Activated CD4-positive, alpha-beta T cell treated with anti-CD3 and anti-CD28 coated beads for 48 hours (primary cell): ENCODE results near the gene TSPAN32.

Experiments
- DNase-seq: peaks from one replicate; pipeline ENCODE4 v3.0.0-alpha.2; 2020

Gene TSPAN32

GRCh38 chr11:2289350-2289749, 12.5 kb upstream of the TSPAN32 start:
- no peak for DNase-seq

- DNase-seq = no peak
Observed at GRCh38 chr11:2289859-2290258, 12.0 kb upstream of the TSPAN32 start.

GRCh38 chr11:2290351-2290841, 11.4 kb upstream of the TSPAN32 start:
- no peak for DNase-seq

- no peak for DNase-seq
Observed at GRCh38 chr11:2293531-2293971, 8.3 kb upstream of the TSPAN32 start.

GRCh38 chr11:2293984-2294925, 7.6 kb upstream of the TSPAN32 start:
- DNase-seq = peak; percentile 4

DNA sequence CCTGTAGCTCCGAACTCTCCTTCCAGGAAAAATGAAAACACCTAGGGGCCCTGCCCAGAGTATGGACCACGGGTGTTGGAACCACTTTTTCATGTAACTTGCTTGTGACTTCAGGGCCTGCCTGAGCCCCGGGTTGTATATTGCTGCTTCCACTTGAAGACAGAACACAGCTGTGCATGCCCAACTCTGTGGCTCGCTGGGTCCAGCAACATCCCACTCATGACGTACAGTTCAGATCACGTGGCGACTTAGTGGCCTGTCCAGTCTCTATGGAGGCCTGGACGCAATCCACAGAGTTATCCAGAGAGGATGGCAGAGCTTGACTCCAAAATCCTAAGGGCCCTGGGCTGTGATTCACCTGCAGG, 6.9 kb upstream of the TSPAN32 start:
- no peak for DNase-seq

DNA sequence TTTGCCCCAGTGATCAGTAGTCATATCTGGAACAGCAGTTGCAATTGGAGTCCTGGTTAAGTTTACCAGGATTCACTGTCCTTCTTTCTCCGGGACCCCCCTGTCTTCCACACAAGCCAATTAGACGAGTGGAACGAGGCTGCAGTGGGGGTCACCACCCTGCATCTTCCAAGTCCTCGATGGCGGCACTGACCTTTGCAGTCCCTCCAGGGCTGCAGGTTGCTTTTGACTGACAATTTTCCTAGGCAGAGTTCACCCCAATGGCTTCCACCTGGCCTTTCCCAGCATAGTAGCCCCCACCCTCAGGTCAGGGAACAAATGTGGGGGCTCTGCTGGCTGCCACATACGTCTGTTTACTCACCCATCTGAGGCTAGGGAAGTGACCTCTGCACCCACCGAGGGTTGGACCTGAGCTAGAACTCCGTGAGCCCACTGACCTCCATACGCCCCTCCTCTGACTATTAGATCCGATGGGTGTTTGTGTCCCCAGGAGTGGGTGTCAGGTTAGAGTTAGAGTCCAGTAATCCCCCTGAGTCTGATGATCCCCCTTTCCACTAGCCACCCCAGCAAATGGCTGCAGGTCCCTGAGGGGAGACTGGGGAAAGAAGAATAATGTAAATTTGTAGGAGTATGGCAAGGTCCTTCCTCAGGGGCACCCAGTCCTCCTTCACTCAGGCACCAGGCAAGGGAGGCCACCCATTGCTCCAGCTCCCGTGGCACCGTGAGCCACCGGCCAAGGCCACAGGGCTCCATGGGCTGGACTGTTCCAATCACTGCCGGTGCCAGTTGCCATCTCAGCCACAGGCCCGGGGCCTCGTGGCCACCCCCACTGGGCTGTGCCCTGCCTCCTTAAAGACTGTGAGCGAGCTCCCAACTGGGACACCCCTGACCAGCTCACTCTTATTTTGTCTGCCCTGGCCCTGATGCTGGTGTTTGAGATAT, 5.6 kb upstream of the TSPAN32 start:
- DNase-seq = peak; percentile 1

DNA sequence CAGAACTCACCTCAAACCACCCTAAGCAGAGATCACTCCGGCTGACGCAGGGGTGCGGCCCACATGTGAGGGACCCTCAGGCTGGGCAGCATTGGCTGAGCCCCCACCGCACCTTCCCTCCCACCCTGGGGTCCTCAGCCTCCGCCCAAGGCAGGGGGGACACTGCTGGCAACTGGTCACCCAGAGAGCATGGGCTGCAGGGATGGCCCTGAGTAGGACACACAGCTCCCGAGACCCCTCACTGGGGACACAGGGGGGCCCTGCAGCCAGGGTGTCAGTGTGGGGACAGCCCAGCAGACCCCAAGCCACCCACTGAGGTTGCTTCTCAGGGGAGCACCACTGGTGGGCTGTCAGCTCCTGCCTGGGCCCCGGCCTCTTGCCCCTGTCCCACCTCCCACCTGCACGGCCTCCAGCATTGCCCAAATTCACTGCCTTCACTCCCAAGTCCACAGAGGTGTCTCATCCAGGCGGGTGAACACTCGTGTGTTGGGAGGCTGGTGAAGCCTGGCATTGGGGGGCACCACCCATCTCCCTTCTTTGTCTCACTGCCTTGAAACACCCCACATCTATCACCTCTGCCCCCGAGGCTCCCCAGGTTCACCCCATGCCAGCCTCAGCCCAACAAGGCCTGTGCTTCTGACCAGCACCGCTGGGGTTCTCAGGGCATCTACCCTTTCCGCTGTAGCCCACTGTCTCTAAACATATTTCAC, 4.7 kb upstream of the TSPAN32 start:
- peak; percentile 1 for DNase-seq

DNA sequence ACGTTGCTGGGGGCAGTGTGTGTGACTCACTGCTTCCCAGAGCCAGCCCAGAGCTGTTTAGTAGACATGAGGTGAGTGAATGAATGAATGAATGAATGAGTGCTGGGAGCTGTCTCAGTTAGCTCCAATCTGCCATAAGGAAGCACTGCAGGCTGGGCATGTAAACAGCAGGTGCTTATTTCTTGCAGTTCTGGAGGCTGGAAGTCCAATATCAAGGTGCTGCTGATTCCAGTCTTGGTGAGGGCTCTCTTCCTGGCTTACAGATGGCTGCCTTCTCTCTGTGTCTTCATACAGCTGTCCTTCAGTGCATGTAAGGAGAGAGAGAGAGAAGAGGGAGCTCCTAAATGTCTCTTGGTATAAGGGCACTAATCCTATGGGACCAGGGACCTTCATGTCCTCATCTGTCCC, 4.2 kb upstream of the TSPAN32 start:
- DNase-seq = peak; percentile 0

DNA sequence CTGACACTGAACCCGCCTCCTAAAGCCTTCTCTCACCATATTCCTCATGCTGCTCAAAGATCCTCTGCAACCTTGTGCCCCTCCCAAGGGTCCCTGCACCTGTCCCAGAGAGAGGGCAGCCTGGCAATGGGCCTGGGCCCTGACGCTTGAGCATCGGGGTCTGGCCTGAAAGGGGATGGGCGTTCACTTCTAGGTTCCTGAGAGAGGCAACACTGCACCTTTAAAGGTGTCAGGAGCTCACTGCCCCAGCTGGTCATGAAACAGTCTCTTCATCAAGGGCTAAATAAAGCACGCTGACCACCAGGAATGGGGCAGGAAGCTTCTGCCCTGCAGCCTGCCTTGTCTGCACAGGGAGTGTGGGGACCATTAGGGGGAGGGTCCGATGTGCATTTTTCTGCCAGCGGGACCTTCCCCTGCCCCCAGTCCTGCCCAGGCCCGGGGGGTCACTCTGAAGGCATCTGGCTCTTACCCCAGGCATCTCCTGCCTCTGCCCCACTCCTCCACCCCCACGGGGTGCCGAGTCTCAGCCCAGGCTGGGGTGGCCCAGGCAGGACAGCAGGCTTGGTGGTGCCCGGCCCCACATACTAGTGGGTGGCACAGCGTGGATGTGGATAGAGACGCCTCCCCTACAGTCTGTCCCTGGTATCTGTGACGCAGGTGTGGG, 3.5 kb upstream of the TSPAN32 start:
- peak; percentile 1 for DNase-seq

DNA sequence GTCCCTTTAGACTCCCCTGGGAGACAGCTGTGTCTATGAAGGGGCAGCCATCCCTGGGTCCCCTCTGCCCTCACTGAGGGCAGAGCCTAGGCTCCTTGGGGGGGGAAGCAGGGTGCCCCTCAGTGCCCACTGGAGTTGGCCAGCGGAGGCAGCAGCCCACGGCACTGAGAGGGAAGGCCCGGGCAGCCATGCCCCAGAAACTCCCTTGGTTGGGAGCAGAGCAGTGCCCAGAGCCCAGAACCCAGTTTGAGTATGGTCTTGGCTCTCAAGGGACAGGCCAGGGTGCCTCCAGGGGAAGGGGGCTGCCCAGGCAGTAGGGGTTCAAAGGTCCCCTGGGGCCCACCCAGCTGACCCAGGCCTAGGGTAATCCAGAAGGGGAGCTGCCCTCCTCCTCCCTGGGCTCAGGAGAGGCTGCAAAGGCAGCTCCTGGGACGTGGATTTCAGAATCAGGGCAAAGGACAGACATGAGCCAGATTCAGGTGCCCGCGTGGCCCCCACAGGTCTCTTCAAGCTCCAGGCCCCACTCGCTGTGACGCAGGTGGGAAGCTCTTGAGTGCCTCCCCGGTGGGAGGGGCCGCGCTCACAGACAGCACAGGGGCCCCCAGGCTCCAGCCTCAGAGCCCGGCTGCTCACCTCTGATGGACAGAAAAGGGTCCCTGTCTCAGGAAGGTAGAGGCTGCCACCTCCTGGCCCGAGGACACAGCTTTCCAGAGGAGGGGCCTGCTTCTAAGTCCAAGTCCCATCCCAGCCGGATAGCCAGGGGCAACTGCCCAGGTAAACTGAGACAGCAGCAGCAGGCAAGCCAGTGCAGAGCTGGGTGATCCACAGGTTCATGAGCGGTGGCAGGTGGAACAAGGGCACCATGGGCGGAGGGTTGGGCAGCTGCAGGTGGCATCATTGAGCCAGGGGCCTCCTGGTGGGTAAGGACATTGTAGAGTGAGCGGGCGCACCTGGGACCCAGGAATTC, 2.7 kb upstream of the TSPAN32 start:
- peak; percentile 41 for DNase-seq

DNA sequence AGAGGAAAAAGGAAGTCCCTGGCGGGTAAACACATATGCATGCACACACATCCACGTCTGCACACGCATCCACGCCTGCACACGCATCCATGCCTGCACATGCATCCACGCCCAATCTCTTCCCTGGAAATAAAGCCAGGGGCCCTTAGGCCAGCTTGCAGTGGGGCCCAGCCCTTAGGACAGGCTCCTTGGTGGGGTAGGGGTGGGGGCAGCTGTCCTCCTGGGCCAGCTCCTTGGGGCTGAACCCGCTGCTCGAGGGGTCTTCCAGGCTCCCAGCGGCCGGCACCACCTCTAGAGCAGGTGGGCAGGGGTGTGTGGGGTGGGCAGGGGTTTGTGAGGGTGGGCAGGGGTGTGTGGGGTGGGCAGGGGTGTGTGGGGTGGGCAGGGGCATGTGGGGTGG, 2.0 kb upstream of the TSPAN32 start:
- DNase-seq = peak; percentile 1

- peak; percentile 21 for DNase-seq
Observed at GRCh38 chr11:2300290-2300935, 1.4 kb upstream of the TSPAN32 start.

DNA sequence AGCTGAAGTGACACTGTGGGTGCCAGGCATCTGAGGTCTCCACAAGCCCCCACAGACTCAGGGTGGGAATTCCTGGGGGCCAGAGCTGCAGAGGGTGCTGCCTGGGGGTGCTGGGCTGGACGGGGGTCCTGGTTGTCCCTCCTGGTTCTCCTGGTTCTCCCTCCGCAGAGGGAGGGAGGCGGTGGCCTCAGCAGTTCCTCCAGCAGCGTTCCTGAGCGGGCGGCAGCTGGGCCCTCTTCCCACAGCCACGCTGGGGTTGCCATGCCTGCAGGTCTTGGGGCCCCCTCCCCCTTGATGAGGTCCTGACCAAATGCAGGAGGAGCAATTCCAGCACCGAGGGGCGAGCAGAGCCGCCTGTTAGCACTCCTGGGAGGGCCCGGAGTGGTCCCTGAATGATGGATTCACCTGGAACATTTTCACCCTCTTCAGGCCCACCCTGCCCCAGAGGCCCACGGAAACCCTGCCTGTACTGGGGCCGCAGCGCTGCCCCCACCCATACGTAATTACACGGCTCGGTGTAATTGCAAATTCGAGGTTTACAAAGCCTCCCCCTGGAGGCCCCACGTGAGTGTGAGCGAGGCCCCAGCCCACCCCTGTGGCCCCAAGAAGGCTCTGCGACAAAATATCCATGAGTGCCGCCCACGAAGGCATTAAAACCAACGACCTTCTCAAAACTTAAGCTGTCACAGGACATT, 730 bp upstream of the TSPAN32 start:
- peak; percentile 25 for DNase-seq

DNA sequence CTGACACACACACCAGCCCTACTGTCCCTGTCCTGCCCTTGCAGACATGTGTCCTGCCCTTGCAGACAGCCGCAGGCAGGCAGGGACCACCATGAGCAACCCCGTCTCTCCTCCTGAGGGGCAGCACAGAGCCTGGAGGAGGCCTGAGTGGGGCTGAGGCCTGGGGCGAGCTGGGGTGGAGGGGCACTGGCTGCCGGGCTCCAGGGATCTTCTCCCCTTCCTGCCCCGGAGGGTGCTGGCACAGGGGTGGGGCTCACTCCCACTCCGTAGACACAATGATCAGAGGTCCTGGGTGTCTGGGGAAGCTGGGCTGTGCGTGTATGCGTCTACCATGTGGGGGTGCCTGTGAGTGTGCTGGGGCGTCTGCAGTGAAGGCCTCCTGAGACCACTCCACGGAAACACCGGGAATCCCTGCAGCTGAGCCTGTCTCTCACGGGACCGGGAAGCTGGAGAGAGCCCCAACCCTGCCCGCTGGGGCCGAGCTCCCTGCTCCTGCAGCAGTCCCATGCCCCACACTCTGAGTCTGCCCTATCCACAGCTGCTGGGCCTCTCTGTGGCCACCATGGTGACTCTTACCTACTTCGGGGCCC, 588 bp downstream of the TSPAN32 start:
- DNase-seq = peak; percentile 46

GRCh38 chr11:2302896-2303626, 1.2 kb downstream of the TSPAN32 start:
- DNase-seq = peak; percentile 4

GRCh38 chr11:2303627-2304505, 2.1 kb downstream of the TSPAN32 start:
- DNase-seq = peak; percentile 2
